ENCODE results near the gene PRR14.

The PRR14 gene

DNA sequence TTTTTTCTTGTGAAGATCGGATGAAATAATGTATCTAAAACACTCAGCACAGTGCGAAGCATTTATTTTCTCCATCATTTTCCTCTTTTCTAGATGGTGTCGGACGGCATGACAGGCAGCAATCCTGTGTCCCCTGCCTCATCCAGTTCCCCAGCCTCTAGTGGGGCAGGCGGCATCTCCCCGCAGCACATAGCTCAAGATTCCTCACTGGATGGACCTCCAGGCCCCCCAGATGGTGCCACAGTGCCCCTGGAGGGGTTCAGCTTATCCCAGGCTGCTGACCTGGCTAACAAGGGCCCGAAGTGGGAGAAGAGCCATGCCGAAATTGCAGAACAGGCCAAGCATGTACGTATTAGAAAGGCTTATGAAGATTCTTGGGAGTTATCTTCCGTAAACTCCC, 53.2 kb downstream of the PRR14 start:
- Histone ChIP-seq H3K9ac (ENCODE audit: insufficient read length, low read depth) (no peak overlapping the region), H3K36me3 (ENCODE audit: insufficient read depth, insufficient read length, low read length) (peaks cover 89% of the 10 kb centered on the region)
- no peak for TF ChIP-seq ZNF274 (IDR thresholded peaks at IDR 0.05; ENCODE audit: low read depth, low read length)
- TF ChIP-seq SUZ12 (IDR thresholded peaks at IDR 0.05; ENCODE audit: extremely low read depth, insufficient read depth, insufficient read length), result no peak
- no peak for TF ChIP-seq YY1 (IDR thresholded peaks at IDR 0.05; ENCODE audit: insufficient read depth, insufficient read length)

More for the DNA sequence above, 53.2 kb downstream of the PRR14 start:
- Histone ChIP-seq H3K27me3 (ENCODE audit: insufficient read depth, insufficient read length) (no peaks in the 10 kb centered on the region), H3K4me1 (ENCODE audit: insufficient read depth, insufficient read length) (peaks cover 4% of the 10 kb centered on the region), H3K9me3 (ENCODE audit: insufficient read depth, low read length) (no peaks in the 10 kb centered on the region), H3K4me3 (ENCODE audit: insufficient read length, low read depth) (no peak overlapping the region)
- DNase-seq (ENCODE audit: low read depth, low spot score), result no peak
